Kidney (tissue), 14 donors: ENCODE results near the gene ARGLU1. TPM values are rescaled to one million over a fixed set of nuclear protein-coding genes. Genes with fewer than 3 reads are reported as not detected.

ENCODE experiments used
- DNase-seq, 5 donors: peaks; one replicate each; pipeline ENCODE4 v3.0.0-alpha.2; 2013 to 2020
- FAIRE-seq: peaks from 2 replicates; lab custom pipeline; 2012; peaks lifted over from hg19 to GRCh38; lab: Jason Lieb, UNC
- H3K27ac ChIP-seq, 2 donors: one replicate each; pipeline ENCODE4 v1.7.0; 2013; ENCODE audit warnings: low read depth in 2 of 2, low read length in 2 of 2, inconsistent platforms in 1 of 2
- H3K27me3 ChIP-seq: one replicate; pipeline ENCODE4 v1.7.1; 2013; ENCODE audit warnings: low read length, inconsistent platforms; ENCODE audit not compliant: control insufficient read depth, insufficient read depth
- H3K36me3 ChIP-seq, 3 donors: one replicate each; pipeline versions ENCODE4 v1.7.0 to v1.7.1; 2013; ENCODE audit warnings: low read length in 3 of 3, control low read depth in 1 of 3, inconsistent platforms in 1 of 3; ENCODE audit not compliant: insufficient read depth in 3 of 3, control insufficient read depth in 2 of 3
- H3K4me1 ChIP-seq, 3 donors: one replicate each; pipeline versions ENCODE4 v1.7.0 to v1.7.1; 2013; ENCODE audit warnings: low read length in 3 of 3, inconsistent platforms in 1 of 3, low read depth in 1 of 3; ENCODE audit not compliant: control insufficient read depth in 2 of 3, insufficient read depth in 2 of 3
- H3K4me3 ChIP-seq, 3 donors: one replicate each; pipeline versions ENCODE4 v1.7.0 to v1.8.1; 2013; ENCODE audit warnings: low read length in 3 of 3, control low read depth in 1 of 3, inconsistent platforms in 1 of 3
- H3K9ac ChIP-seq, 3 donors: one replicate each; pipeline versions ENCODE4 v1.7.0 to v1.7.1; 2013; ENCODE audit warnings: low read length in 3 of 3, control low read depth in 1 of 3, inconsistent platforms in 1 of 3
- H3K9me3 ChIP-seq, 3 donors: one replicate each; pipeline versions ENCODE4 v1.7.0 to v1.7.1; 2013; ENCODE audit warnings: low read length in 3 of 3, control low read depth in 1 of 3, inconsistent platforms in 1 of 3; ENCODE audit not compliant: control insufficient read depth in 2 of 3, insufficient read depth in 1 of 3
- intact Hi-C: fragments of 100-400 bp; cut with DNase I; formaldehyde crosslinking; loops from one replicate; pipeline ENCODE4 v1.11.1; 2022
- polyA plus RNA-seq: library from polyadenylated mRNA; stranded (reverse); fragments of 350-450 nt; fragmentation: Illumina TruSeq; extraction: RNeasy Lipid Tissue Mini Kit (QIAGEN cat#74804); gene quantifications from one replicate; pipeline ENCODE4 v1.2.3, GENCODE V29; 2014; ENCODE audit warnings: low read depth, low replicate concordance; ENCODE audit not compliant: insufficient read depth
- total RNA-seq: library from RNA; stranded (reverse); fragmentation: NEBNext Ultra II Directional; extraction: Animal tissue kit (Norgen Biotek cat#: 25700); gene quantifications from one replicate; pipeline ENCODE4 v1.2.1, GENCODE V29; 2021
- TF ChIP-seq, protein P1 (sequence below): IDR thresholded peaks from 3 replicates; pipeline ENCODE4 v1.5.1; 2012; ENCODE audit warnings: mild to moderate bottlenecking, moderate library complexity, borderline replicate concordance; ENCODE audit not compliant: insufficient read depth; ENCODE audit errors: extremely low read depth
- donor health status: control.
- donor health status: control.
- donor health status: control.
- donor health status: control.
- donor health status: control.
- donor health status: DM: yes; HTN: yes; CAD: no.
- donor health status: Normal renal cell carcinoma (clear cell type).

Gene ARGLU1
- total and polyA plus RNA-seq, 2 donors from 2014 or later = 39.0 to 86.7 TPM

DNA sequence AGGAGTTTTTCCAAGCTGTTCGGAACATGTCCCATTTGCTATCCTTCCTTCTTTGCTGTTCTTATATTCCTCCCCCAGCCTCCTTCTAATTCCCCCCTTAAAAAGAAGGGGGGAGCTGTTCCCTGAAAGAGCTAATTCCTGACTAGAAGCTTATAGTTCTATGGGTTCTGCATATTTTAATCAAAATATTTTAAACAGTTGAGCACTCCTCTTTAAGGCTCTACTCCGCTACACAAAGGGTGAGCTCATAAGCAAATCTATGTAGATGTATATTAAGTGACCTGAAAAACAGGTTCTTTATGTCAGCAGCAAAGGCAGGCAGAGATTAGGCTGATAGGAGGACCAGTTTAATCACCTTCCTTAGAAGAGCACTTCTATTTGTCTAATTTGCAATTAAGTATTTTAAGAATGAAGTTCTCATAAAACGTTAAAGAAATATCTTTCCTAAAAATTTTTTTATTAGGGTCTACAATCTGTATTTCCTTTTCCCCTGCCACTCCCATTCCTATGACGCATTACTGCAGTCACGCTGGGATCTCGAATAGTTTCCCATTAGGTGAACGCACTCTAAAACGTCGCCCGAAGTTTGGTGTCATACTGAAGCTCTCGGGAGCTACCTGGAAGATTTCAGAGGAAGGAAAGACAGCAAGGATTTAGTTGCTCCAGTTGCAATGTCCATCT, 37.6 kb downstream of the ARGLU1 start:
- peaks cover 0 to 8% (median 0%) of the 10 kb centered on the region in 3 donors for H3K4me1 ChIP-seq
- no peak for FAIRE-seq
- peak overlapping the region in 2 of 3 donors; percentile 3 to 45 for H3K9ac ChIP-seq
- H3K4me3 ChIP-seq = peak overlapping the region; percentile 33 to 71 (median 69)
- H3K27me3 ChIP-seq = no peaks in the 10 kb centered on the region
- TF ChIP-seq, protein P1, sequence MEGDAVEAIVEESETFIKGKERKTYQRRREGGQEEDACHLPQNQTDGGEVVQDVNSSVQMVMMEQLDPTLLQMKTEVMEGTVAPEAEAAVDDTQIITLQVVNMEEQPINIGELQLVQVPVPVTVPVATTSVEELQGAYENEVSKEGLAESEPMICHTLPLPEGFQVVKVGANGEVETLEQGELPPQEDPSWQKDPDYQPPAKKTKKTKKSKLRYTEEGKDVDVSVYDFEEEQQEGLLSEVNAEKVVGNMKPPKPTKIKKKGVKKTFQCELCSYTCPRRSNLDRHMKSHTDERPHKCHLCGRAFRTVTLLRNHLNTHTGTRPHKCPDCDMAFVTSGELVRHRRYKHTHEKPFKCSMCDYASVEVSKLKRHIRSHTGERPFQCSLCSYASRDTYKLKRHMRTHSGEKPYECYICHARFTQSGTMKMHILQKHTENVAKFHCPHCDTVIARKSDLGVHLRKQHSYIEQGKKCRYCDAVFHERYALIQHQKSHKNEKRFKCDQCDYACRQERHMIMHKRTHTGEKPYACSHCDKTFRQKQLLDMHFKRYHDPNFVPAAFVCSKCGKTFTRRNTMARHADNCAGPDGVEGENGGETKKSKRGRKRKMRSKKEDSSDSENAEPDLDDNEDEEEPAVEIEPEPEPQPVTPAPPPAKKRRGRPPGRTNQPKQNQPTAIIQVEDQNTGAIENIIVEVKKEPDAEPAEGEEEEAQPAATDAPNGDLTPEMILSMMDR = no peak
- intact Hi-C loops = no loop called here
- peak overlapping the region; percentile 10 to 11 for H3K27ac ChIP-seq
- peak in 2 of 5 donors; percentile 63 to 74 for DNase-seq
- no peaks in the 10 kb centered on the region for H3K9me3 ChIP-seq
- H3K36me3 ChIP-seq = no peaks in the 10 kb centered on the region

DNA sequence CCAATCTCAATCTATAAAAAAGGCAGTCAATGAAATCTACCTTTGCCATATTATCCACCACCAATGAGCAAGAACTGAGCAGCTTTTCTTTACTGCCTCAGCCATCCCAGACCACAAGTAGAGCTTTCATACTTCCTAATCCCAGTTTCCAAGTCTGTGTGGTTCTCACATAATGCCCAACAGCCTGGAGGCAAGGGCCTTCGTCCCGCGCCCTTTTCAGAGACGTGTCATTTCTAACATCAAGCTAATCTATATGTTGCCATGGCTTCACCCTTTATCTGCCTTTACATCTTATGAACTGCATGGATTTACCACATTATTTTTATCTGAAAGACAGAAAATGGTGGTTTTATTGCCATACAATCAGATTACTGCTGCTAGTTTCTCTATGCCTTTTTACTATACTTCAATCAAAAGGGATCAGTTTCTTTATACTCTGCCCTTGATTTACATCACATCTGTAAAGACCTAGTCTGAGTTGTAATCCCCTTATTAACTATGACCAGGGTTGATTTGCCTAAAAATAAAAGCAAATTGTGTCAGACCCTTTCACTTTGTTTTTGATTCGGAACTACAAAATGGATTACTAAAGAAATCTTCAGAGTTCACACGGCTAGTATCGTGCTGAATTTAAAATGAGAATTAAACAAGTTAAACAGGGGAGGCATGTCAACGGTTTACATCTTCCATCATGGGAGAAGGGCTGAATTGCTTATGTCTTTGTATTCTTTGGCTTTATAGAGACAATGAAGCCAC, 38.3 kb downstream of the ARGLU1 start:
- no peaks in the 10 kb centered on the region for H3K27me3 ChIP-seq
- H3K36me3 ChIP-seq = no peaks in the 10 kb centered on the region
- H3K27ac ChIP-seq = peak overlapping the region in 1 of 2 donors; percentile 11
- H3K4me3 ChIP-seq = peak overlapping the region in 1 of 3 donors; percentile 1
- no peak for DNase-seq
- H3K4me1 ChIP-seq = peaks cover 0 to 8% (median 0%) of the 10 kb centered on the region in 3 donors
- TF ChIP-seq, protein P1 = no peak
- peak overlapping the region in 1 of 3 donors; percentile 3 for H3K9ac ChIP-seq
- no peak for FAIRE-seq
- H3K9me3 ChIP-seq = no peaks in the 10 kb centered on the region
- intact Hi-C loops = no loop called here

- intact Hi-C loops = no loop called here
- Histone ChIP-seq H3K4me1 (peaks cover 0 to 8% (median 0%) of the 10 kb centered on the region in 3 donors), H3K27ac (no peak overlapping the region), H3K9me3 (no peaks in the 10 kb centered on the region), H3K9ac (no peak overlapping the region), H3K36me3 (no peaks in the 10 kb centered on the region), H3K27me3 (no peaks in the 10 kb centered on the region), H3K4me3 (no peak overlapping the region)
- peak in 1 of 5 donors; percentile 51 for DNase-seq
- TF ChIP-seq, protein P1 = no peak
- no peak for FAIRE-seq
These were observed 39.1 kb downstream of the ARGLU1 start for GRCh38 chr13:106528718-106529414.
